Measurements from ENCODE around the gene AKT1S1. TPM values are rescaled to one million over a fixed set of nuclear protein-coding genes. Genes with fewer than 3 reads are reported as not detected.

Gene AKT1S1
- total RNA-seq, 1 donor from 2014 or later: 59.7 TPM

- Mint-ChIP-seq H3K9me3 (ENCODE audit: unreplicated experiment) (peaks cover 6% of the 10 kb centered on the region), H3K36me3 (ENCODE audit: unreplicated experiment) (peaks cover 17% of the 10 kb centered on the region), H3K27me3 (ENCODE audit: unreplicated experiment) (no peaks in the 10 kb centered on the region), H3K27ac (ENCODE audit: unreplicated experiment) (peak overlapping the region; percentile 73), H3K4me3 (ENCODE audit: unreplicated experiment) (no peak overlapping the region), H3K4me1 (ENCODE audit: unreplicated experiment) (peaks cover 27% of the 10 kb centered on the region)
- TF ChIP-seq, protein P1, sequence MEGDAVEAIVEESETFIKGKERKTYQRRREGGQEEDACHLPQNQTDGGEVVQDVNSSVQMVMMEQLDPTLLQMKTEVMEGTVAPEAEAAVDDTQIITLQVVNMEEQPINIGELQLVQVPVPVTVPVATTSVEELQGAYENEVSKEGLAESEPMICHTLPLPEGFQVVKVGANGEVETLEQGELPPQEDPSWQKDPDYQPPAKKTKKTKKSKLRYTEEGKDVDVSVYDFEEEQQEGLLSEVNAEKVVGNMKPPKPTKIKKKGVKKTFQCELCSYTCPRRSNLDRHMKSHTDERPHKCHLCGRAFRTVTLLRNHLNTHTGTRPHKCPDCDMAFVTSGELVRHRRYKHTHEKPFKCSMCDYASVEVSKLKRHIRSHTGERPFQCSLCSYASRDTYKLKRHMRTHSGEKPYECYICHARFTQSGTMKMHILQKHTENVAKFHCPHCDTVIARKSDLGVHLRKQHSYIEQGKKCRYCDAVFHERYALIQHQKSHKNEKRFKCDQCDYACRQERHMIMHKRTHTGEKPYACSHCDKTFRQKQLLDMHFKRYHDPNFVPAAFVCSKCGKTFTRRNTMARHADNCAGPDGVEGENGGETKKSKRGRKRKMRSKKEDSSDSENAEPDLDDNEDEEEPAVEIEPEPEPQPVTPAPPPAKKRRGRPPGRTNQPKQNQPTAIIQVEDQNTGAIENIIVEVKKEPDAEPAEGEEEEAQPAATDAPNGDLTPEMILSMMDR (IDR thresholded peaks at IDR 0.05): no peak
- no peak for DNase-seq (ENCODE audit: extremely low spot score, unreplicated experiment)
These were observed 32.7 kb downstream of the AKT1S1 start for GRCh38 chr19:49844138-49845095.

GRCh38 chr19:49843265-49843664 is 33.9 kb downstream of the AKT1S1 start:
- Mint-ChIP-seq H3K36me3 (ENCODE audit: unreplicated experiment) (peaks cover 23% of the 10 kb centered on the region), H3K9me3 (ENCODE audit: unreplicated experiment) (no peaks in the 10 kb centered on the region), H3K27me3 (ENCODE audit: unreplicated experiment) (no peaks in the 10 kb centered on the region), H3K4me1 (ENCODE audit: unreplicated experiment) (peaks cover 18% of the 10 kb centered on the region), H3K27ac (ENCODE audit: unreplicated experiment) (no peak overlapping the region), H3K4me3 (ENCODE audit: unreplicated experiment) (no peak overlapping the region)
- TF ChIP-seq, protein P1 (IDR thresholded peaks at IDR 0.05): no peak
- no peak for DNase-seq (ENCODE audit: extremely low spot score, unreplicated experiment)

DNA sequence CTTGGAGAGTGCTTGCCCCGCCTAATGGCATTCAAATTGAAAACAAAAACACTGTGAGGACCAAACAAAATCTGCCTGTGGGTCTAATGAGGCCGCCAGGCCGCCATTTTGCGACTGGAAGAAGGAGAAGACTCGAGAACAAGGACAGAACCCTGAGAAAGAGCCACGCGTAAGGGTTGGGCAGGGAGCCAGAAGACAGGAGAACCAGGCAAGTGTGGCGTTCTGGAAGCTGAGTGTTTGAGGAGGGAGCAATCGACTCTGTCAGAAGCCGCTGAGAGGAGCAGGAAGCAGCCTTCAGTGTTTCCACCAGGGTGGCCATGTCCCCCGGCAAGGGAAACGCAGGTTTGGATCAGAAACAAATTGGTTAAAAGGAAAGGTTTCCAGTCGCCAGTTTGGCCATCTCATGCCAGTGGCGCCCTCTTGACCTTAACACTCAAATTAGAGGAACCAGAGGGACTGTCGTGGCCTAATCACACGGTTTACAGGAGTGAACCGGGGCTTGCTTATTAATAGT is 36.4 kb downstream of the AKT1S1 start:
- Mint-ChIP-seq H3K4me3 (ENCODE audit: unreplicated experiment) (no peak overlapping the region), H3K36me3 (ENCODE audit: unreplicated experiment) (peaks cover 35% of the 10 kb centered on the region), H3K27me3 (ENCODE audit: unreplicated experiment) (no peaks in the 10 kb centered on the region), H3K4me1 (ENCODE audit: unreplicated experiment) (peaks cover 10% of the 10 kb centered on the region), H3K27ac (ENCODE audit: unreplicated experiment) (no peak overlapping the region), H3K9me3 (ENCODE audit: unreplicated experiment) (no peaks in the 10 kb centered on the region)
- TF ChIP-seq, protein P1 (IDR thresholded peaks at IDR 0.05): no peak
- DNase-seq (ENCODE audit: extremely low spot score, unreplicated experiment): no peak

DNA sequence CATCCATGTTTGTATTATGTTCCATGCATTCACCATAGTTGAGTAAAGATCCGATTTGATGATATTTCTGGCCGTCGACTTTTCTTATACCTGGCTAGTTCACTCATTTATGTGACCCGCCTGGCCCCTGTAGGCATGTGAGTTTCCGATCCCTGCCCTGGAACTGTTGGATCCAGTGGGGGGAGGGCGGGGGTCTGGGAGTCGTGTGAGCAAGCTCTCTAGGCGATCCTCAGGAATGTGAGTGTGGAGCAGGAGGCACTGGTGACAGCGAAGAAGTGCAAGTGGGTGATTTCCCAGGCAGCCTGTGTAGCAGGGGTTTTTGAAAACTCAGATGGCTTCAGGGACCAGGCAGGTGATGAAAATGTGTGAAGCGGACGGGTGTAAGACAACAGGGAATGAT is 36.8 kb downstream of the AKT1S1 start:
- Mint-ChIP-seq H3K4me1 (ENCODE audit: unreplicated experiment) (peaks cover 6% of the 10 kb centered on the region), H3K27me3 (ENCODE audit: unreplicated experiment) (no peaks in the 10 kb centered on the region), H3K27ac (ENCODE audit: unreplicated experiment) (no peak overlapping the region), H3K4me3 (ENCODE audit: unreplicated experiment) (no peak overlapping the region), H3K9me3 (ENCODE audit: unreplicated experiment) (no peaks in the 10 kb centered on the region), H3K36me3 (ENCODE audit: unreplicated experiment) (peaks cover 35% of the 10 kb centered on the region)
- DNase-seq (ENCODE audit: extremely low spot score, unreplicated experiment): no peak
- TF ChIP-seq, protein P1 (IDR thresholded peaks at IDR 0.05): no peak

DNA sequence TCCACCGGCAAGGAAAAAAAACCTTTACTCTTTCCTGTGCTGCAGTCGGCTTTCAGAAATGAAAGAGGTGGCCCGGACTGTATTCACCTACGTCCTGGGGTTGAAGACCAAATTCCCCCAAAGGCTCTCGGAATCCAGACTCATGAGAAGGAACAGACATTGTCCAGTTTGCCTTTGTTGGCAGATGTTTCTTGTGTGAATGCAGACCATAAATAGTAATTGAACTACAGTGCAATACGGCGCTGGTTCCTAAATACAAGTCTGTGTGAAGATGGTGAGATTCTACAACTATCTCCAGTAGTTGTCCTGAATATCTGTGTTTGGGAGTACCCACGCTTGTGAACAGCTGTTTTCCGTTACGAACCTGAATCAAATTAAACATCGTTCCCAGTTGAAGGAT is 37.4 kb downstream of the AKT1S1 start:
- H3K27me3 Mint-ChIP-seq (ENCODE audit: unreplicated experiment): no peaks in the 10 kb centered on the region
- no peak overlapping the region for H3K4me3 Mint-ChIP-seq (ENCODE audit: unreplicated experiment)
- TF ChIP-seq, protein P1 (IDR thresholded peaks at IDR 0.05): no peak
- H3K36me3 Mint-ChIP-seq (ENCODE audit: unreplicated experiment): peaks cover 39% of the 10 kb centered on the region
- no peaks in the 10 kb centered on the region for H3K4me1 Mint-ChIP-seq (ENCODE audit: unreplicated experiment)
- H3K27ac Mint-ChIP-seq (ENCODE audit: unreplicated experiment): no peak overlapping the region
- H3K9me3 Mint-ChIP-seq (ENCODE audit: unreplicated experiment): no peaks in the 10 kb centered on the region
- no peak for DNase-seq (ENCODE audit: extremely low spot score, unreplicated experiment)
